ENCODE results near the gene ACP5.

The ACP5 gene

DNA sequence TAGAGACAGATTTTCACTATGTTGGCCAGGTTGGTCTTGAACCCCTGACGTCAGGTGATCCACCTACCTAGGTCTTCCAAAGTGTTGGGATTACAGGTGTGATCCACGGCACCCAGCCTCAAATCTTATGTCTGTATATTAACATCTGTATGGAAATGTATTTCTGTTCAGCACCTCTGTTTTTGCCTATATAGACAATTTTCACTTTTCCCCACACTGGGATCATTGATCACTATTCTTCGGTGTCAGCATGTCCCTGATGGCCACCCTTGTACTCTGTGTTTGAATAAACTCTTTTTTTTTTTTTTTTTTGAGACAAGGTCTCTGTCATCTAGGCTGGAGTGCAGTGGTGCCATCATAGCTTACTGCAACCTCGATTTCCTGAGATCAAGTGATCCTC lies 16.6 kb upstream of the ACP5 start:
- no peak for DNase-seq (ENCODE audit: low read depth)
- TF ChIP-seq, protein P1, sequence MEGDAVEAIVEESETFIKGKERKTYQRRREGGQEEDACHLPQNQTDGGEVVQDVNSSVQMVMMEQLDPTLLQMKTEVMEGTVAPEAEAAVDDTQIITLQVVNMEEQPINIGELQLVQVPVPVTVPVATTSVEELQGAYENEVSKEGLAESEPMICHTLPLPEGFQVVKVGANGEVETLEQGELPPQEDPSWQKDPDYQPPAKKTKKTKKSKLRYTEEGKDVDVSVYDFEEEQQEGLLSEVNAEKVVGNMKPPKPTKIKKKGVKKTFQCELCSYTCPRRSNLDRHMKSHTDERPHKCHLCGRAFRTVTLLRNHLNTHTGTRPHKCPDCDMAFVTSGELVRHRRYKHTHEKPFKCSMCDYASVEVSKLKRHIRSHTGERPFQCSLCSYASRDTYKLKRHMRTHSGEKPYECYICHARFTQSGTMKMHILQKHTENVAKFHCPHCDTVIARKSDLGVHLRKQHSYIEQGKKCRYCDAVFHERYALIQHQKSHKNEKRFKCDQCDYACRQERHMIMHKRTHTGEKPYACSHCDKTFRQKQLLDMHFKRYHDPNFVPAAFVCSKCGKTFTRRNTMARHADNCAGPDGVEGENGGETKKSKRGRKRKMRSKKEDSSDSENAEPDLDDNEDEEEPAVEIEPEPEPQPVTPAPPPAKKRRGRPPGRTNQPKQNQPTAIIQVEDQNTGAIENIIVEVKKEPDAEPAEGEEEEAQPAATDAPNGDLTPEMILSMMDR (IDR thresholded peaks at IDR 0.05; ENCODE audit: insufficient read depth, low read depth, low read length, missing control alignments), result no peak
- H3K4me3 ChIP-seq (ENCODE audit: low read depth, low read length), result no peak overlapping the region

DNA sequence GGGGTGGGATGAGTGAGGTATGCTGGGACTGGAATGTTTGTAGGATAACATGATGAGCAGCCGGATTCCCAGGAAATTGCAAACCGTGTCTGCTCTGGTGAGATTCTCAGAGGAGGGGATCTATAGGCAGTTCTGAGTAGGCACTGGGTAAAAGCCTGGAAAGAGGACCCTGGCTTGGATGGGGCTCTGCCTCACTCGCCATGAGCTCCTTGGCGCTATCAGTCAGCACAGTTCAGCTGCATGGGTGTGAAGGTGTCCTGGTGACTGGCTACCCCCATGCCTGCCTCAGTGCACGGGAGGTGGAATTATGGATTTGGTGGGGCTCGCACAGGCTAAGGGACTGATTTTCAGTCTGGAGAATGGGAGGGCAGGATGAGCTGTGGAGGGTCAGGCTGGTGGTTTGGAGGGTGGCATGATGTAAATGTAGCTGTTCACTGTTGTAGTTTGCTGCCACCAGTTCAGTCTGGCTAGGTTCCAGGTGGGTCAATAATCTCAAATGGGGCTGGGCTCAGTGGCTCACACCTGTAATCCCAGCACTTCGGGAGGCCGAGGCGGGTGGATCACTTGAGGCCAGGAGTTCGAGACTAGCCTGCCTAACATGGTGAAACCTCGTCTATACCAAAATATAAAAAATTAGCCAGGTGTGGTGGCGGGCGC lies 10.7 kb upstream of the ACP5 start:
- no peak overlapping the region for H3K4me3 ChIP-seq (ENCODE audit: low read depth, low read length)
- no peak for DNase-seq (ENCODE audit: low read depth)
- TF ChIP-seq, protein P1 (IDR thresholded peaks at IDR 0.05; ENCODE audit: insufficient read depth, low read depth, low read length, missing control alignments), result no peak

DNA sequence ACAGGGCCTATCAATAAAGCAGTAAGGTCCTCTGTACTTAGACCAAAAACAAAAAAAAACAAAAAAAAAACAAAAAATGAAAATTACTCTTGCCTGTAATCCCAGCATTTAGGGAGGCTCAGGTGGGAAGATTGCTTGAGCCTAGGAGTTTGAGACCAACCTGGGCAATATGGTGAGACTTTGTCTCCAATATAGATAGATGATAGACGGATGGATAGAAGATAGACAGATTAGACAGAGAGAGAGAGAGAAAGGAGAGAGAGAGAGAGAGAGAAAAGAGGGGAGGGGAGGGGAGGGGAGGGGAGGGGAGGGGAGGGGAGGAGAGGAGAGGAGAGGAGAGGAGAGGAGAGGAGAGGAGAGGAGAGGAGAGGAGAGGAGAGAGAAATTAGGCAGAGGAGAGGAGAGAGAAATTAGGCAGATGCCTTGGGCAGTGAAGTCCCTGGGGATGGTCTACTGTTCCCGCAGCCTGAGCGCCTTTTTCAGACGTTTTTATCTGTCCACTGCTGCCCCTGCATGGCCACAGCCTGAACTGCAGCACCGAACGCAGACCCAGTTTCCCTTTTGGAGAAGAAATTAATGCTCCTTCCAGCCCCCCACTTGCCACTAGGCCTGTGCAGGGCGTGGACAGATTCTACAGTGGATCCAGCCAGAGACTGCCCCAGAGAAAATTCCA lies 10.0 kb upstream of the ACP5 start:
- no peak overlapping the region for H3K4me3 ChIP-seq (ENCODE audit: low read depth, low read length)
- DNase-seq (ENCODE audit: low read depth), result peak; percentile 88
- TF ChIP-seq, protein P1 (IDR thresholded peaks at IDR 0.05; ENCODE audit: insufficient read depth, low read depth, low read length, missing control alignments), result peak; percentile 94

DNA sequence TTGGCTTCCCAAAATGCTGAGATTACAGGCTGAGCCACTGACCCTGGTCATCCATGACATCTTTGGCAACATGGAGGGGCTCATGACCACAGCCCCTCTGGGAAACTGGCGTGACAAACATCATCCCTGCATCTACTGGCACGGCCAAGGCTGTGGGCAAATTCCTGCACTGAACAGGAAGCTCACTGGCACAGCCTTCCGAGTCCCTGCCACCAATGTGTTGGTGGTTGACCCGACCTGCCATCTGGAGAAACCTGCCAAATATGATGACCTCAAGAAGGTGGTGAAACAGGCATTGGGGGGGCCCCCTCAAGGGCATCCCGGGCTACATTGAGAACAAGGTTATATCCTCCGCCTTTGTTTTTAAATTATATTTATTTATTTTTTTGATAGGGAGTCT lies 8.9 kb upstream of the ACP5 start:
- DNase-seq (ENCODE audit: low read depth), result no peak
- TF ChIP-seq, protein P1 (IDR thresholded peaks at IDR 0.05; ENCODE audit: insufficient read depth, low read depth, low read length, missing control alignments), result no peak
- H3K4me3 ChIP-seq (ENCODE audit: low read depth, low read length), result no peak overlapping the region

DNA sequence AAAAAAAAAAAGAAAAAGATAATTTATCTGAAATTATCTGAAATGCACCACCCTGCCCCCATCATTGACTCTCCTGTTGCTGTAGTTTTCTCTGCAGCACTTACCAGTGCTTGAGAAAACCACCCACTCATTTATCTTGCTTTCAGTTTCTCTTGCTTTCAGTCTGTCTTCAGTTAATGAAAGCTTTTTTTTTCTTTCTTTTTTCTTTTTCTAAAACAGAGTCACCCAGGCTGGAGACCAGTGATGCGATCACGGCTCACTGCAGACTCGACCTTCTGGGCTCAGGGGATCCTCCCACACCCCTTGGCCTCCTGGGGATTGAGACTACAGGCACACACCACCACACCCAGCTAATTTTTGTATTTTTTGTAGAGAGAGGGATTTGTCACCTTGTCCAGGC lies 4.3 kb upstream of the ACP5 start:
- H3K4me3 ChIP-seq (ENCODE audit: low read depth, low read length), result no peak overlapping the region; the same call in 1 of the 2 replicates

DNA sequence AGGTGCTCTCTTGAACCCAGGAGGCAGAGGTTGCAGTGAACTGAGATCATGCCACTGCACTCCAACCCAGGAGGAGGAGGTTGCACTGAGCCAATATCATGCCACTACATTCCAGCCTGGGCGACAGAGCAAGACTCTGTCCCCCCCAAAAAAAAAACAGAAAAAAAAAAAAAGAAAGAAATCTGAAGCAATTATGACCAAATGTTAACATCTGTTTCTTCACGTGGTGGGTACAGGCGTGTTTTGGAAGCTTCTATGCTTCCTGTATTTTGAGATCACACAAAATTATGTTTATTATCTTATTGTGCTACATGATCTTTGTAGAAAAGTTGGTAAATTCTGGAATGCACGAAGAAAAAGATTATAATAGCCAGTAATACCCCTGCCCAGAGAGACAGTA lies 2.7 kb upstream of the ACP5 start:
- no peak overlapping the region for H3K4me3 ChIP-seq (ENCODE audit: low read depth, low read length)
- DNase-seq (ENCODE audit: low read depth), result no peak
- TF ChIP-seq, protein P1 (IDR thresholded peaks at IDR 0.05; ENCODE audit: insufficient read depth, low read depth, low read length, missing control alignments), result no peak

More for the DNA sequence above, 4.3 kb upstream of the ACP5 start:
- TF ChIP-seq, protein P1 (IDR thresholded peaks at IDR 0.05; ENCODE audit: insufficient read depth, low read depth, low read length, missing control alignments), result no peak
- DNase-seq (ENCODE audit: low read depth), result peak; percentile 95
